Activated CD4-positive, alpha-beta T cell treated with anti-CD3 and anti-CD28 coated beads, Interleukin-2, amount 50 U/mL, for 24 hours (primary cell): ENCODE measurements around the gene ADRA2C.

ENCODE experiments used
- DNase-seq, 2 donors: peaks; one replicate each; pipeline ENCODE4 v3.0.0-alpha.2; 2020; ENCODE audit warnings: low read depth in 1 of 2, low spot score in 1 of 2

Gene ADRA2C

DNA sequence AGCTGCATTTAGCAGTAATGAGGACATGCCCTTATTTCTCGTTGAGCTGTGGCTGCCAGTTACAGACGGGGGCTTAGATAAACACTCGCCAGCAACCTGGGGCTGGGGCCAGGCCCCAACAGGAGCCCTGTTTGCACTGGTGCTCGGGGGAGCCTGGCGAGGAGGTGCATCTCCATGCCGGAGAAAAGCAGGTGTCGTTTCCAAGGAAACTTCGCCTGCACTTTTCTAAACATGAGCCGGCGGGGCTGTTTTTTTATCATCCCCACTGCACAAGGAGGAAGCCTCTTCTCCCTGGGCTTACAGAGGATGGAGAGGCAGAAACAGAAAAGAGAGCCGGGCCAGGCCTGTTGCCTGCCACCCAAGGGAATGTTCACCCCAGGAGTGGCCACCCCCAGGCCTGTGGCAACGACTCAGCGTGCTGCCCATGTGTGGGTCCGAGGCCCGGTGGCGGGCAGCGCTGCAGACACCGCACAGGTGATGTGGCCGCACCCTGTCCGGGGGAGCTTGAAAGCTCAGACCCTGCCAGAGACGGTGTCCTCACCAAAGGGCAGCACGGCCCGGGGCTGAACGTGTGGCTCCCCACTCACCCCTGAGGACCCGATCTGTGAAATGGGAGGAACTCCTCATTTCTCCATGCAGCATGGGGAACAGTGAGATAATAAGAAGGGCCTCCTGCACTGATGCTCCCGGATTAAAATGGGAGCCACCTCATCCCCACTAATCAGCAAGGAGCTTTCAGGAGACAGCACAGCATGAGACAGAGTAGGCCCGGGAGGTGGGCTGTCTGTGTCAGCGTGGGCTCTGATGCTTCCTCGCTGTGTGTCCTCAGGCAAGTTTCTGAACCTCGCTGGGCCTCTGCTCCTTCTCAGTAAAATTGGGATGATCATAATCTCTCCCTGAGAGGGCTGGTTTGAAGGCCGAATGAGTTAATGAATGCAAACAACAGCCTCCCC lies 33.8 kb upstream of the ADRA2C start:
- DNase-seq = no peak

DNA sequence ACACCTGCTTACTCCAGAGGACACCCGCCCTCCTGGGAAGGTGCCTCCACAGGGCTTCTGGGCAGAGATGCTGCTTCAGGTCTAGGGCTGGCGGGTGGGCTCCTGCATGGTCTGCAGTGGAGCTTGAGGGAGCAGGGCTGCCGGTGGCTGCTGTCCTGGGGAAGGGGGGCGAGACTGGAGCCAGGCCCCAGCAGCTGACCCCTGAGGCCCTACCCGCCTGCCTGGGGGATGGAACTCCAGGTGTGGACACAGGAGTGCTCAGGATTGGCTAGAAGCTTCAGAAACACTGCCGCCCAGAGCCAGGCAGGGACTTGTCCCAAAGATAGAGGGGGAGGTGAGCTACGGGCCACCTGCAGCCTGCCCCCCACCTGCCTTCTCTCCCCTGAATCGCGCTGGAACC lies 33.0 kb upstream of the ADRA2C start:
- no peak for DNase-seq

DNA sequence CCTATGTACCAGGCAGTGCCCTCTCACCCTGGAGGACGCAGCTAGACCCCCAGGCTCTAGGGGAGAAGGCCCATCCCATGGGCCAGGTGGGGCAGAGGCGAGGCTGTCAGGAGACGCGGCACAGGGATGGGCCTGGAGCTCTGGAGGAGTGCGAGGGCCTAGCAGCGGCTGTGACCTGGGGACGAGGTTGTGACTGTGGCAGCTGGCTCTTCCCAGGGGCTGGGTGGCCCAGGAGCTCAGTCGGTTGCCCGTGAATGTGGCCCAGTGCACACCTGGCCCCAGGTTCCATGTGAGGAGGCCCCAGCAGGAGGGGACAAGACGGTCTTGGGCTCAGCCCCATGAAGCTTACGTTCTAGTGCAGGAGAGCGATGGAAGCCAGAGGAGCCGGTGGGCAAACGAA lies 31.0 kb upstream of the ADRA2C start:
- no peak for DNase-seq

DNA sequence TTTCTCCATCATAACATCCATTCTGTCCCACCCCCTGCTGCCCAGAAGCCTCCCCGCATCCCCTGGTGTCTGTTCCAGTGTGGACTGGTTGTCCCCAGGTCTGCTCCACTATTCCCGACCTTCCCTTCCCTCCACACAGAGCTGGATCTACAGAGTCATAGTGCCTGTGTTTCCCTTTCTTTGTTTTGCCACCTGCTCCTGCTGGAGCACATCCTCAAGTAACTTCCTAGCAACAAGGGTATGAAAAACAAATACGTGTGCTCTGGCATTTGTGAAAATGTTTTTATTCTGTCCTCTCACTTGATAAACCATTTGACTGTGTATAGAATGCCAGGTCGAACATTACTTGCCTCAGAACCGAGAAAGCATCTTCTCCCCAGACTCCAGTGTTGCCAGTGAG lies 29.9 kb upstream of the ADRA2C start:
- no peak for DNase-seq

DNA sequence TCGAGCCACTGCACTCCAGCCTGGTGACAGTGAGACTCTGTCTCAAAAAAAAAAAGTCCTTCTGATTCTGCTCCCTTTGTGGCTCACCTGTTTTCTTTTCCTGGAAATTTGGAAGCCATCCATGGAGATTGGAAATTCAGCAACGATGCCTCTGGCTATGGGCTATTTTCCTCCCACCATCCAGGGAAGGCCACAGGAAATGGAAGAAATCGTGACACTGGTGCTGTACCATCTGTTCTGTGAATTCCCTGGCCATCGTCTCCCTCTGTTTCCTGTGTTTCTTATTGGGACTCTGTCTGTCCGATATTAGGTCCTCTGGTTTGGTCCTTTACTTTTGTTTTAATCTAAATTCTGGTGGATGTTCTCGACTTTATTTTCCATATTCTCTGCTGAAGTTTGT lies 29.4 kb upstream of the ADRA2C start:
- no peak for DNase-seq

DNA sequence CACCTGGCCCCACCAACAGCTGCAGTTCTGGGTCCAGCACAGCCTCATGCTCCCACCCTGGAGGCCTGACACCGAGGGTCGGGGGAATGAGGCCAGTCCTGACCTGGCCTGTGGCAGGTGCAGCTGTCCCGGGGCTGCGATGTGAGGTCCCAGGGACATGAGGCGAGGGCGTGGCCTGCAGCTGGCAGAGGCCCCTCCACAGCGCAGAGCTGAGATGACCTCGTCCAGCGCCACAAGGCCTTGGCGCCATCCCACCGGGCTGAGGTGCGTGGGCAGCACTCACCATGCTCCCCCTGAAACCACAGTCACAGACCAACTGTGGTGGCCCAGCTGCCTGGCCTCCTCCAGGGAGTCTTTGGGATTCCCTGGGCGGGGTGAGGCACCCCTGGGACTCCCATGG lies 26.6 kb upstream of the ADRA2C start:
- DNase-seq = no peak

DNA sequence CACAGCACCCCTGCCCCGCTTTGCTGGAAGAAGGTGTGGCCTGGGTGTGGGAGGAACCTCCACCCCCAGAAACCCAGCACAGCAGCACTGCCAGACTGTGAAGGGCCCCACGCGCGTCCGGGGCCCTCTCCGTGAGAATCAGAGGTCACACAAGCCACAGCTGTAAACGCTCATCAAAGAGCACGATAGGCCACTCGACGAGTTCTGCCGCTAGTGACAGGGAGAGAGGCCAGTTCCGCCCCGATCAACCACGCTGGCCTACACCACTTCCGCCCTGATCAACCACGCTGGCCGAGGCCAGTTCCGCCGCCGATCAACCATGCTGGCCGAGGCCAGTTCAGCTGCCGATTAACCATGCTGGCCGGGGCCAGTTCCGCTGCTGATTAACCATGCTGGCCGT lies 25.9 kb upstream of the ADRA2C start:
- DNase-seq = no peak

DNA sequence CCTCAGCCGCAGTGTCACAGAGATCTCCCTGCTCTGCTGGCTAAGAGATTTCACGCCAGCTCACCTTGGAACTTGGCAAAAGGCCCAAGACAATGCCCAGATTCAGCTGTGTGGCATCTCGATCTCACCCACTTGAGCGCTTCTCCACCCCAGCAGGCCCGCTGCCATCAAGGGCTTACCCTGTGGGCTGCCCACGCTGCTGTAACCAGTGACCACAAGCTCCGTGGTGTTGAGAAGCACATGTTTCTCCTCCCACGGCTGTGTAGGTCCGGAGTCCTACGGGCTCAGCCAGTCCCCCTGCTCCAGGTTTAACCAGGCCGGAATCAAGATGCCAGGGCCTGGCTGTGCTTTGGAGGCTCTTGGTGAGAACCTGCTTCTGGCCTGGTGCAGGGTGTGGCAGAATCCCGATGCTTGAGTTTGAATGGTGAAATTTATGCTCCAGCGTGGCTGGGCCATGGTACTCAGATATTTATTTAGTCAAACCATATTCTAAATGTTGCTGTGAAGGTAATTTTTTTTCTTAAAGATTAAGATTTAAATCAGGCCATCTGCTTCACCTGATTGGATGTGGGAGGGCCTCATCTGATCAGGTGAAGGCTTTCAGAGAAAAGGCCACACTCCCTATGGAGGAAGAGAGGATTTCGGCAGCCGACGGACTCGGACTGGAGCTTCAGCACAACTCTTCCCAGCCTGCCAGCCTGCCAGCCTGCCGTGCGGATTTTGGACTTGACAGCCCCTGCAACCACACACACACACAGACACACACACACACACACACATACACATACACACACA lies 24.8 kb upstream of the ADRA2C start:
- DNase-seq = no peak

DNA sequence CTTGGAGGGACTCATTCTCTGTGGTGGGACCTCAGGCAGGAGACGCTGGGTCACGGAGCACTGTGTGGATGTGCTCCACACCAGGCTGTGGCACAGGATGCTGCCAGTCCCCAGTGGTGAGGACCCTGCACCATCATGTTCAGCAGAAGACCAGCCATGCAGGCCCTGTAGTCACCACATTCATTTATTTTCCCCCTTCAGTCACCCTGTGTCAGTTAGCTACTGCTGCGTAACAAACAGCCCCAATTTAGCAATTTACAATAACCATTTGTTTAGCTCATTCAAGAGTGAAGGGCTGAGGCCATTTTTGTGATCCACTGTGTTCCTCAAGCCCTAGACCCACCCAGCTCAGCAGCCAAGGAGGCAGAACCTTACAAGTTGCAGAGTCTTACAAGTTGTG lies 23.6 kb upstream of the ADRA2C start:
- DNase-seq = no peak

DNA sequence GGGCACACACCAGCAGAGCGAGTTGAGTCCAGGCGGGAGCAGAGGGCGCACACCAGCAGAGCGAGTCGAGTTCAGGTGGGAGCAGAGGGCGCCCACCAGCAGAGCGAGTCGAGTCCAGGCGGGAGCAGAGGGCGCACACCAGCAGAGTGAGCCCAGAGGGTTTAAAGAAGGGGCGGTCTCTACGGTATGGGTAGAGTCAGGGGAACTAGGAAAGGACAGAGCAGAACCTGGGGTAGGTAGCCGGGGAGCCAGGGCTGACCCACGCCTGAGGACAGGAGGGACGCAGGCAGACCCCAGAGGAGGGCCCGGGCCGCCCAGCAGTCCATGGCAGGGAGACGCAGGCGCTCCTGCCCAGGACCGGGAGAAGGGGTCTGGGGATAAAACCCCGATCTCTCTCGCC lies 22.0 kb upstream of the ADRA2C start:
- DNase-seq = no peak

DNA sequence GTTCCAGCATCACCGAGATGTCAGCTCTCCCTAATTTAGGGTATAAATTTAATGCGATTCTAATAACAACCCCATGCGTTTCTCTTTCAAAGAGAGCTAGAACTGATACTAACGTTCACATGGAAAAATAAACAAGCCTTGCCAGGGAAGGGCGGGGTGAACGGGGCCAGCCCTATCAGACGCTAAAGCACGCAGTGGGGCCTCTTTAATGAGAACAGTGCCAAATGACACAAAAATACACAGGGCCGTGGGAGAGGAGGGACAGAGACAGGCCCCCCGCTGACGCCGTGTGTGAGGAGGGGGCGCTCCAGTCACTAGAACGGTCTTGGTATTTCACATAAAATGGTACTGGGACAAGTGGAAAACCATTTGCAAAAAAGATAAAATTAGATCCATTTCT lies 21.3 kb upstream of the ADRA2C start:
- no peak for DNase-seq

DNA sequence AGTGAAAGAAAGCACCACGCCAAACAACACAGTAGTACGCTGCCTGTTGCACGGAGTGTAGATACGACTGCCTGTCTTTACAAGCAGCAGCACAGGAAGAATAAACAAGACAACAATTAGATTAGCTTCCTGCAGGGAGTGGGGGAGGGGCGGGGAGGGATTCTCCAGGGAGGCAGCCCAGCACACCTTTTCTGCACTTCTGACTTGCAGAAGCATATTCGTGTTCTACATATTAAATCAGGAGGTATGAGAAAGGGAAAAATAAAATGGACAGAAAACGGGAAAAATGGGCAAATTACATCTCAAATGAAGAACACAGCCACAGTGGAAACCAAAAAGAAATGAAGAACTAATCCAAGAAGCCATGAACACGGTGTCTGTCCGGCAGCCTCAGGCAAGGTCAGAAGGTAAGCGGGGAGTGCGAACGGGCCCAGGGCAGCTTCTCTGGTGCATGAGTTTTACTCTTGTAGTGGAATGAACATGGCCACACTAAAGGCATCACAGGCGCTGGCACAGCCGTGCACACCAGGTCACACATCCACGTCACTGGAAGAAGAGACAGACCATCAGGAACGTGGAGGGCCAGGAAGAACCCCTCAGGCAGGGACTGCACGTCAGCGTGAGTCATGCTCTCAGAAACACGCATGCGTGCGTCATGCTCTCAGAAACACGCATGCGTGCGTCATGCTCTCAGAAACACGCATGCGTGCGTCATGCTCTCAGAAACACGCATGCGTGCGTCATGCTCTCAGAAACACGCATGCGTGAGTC lies 20.1 kb upstream of the ADRA2C start:
- no peak for DNase-seq

DNA sequence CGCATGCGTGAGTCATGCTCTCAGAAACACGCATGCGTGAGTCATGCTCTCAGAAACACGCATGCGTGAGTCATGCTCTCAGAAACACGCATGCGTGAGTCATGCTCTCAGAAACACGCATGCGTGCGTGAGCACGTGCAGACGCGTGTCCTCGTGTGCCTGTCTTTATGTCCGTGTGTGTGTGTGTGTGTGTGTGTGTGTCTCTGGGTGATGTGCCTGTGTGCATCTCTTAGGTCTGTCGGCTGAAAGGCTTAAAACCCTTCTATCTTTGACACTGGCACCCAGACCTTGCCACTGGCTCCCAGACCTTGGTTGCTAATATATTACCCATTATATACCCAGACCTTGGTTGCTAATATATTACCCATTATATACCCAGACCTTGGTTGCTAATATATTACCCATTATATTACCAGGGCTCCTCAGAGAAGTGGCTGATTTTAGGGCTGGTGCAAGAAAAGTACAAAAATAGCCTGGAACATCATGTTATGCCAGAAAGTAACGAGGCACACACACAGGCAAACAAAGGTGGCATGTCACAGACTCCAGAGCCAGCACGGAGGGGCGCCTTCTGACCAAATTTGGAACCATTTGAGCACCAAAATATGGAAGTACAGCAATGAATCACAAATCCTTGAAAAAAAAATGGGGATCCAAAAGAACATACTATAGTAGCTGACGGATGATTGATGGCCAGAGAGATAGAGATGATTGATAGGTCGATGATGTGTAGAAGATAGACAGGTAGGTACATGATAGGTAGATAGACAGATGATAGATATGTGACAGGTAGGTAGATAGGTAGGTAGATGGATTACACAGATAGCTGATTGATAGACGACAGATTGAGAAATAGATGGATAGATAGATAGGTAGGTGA lies 19.2 kb upstream of the ADRA2C start:
- DNase-seq = no peak

DNA sequence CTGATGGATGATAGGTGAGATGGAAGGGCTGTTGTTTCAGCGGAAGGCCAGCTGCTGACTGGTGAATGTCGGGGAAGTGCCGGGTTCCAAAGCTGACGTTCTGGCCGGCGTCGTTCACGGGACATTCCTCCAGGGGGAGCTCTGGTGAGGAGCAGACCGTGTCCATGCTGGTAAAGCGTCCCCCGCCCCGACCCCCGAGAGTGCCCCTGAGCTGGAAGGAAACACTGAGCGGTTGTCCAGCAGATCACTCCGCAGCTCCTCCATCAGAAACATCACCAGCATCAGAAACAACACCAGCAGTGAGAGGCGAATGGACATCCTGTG lies 18.6 kb upstream of the ADRA2C start:
- DNase-seq = no peak

DNA sequence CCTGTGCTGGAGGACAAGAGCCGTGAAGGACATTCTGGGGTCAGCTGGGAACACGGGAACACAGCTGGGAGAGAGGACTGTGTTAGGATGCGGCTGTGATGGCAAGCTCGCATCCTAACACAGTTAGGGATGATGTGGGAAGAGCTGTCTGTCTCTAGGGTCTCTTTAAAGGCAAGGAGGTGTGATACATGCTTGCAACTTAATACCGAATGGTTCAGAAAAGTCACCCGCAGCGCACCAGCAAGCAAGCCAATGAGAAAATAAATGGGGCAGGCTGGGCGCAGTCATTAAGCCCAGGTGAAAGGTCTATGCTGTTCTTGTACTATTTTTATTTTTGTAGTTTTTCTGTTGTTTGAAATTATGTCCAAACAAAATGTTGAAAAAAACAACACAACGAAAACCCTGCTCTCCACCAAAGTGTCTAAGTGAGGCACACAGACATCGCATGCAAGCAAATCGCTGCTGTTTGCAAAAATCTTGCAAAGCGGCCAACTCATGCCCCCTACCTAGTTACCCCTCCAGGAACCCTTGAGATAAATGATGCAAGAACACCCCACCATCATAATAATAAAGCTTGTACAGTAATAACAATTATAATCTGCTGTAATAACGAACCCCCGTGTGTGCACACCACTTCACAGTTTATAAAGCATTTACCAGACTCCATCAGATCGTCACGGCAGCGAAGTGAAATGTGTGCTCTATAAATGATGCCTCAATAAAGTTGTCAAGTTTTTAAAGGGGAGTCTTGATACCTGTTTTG lies 17.9 kb upstream of the ADRA2C start:
- DNase-seq = no peak

DNA sequence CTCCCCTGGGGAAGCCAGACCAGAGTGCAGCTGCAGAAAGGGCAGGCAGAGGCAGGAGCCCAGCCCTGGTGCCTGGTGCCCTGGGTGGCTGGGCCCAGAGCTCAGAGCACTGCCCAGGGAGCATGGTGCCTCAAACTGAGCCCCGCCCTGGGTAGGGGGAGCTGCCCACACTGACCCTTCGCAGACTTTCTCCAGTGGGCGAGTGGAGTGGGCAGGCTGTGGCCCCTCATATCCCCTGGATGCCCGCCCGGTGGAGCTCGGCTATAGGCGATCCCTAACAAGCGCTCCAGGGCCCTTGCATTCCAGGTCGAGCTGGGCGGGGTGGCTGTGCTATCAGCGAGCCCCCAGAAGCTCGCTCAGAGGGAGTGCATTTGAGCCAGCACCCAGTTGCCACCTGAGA lies 17.1 kb upstream of the ADRA2C start:
- DNase-seq = no peak

DNA sequence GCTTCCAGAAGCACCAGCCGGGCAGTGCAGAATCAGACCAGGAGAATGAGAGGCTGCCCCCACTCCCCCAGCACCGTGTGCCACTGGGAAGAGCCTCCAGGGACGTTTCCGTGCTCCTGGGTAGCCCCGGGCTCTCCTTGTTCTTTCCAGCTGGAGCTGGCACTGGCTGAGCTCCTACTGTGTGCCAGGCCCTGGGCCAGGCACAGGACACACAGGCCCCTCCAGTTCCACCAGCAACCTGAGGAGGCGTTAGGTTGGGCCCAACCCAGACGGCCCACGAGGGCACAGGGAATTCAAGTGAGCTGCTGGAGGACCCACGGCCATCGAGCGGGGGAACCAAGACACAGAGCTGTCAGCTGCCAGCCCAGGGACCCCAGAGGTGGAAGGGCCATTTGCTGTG lies 15.9 kb upstream of the ADRA2C start:
- no peak for DNase-seq

DNA sequence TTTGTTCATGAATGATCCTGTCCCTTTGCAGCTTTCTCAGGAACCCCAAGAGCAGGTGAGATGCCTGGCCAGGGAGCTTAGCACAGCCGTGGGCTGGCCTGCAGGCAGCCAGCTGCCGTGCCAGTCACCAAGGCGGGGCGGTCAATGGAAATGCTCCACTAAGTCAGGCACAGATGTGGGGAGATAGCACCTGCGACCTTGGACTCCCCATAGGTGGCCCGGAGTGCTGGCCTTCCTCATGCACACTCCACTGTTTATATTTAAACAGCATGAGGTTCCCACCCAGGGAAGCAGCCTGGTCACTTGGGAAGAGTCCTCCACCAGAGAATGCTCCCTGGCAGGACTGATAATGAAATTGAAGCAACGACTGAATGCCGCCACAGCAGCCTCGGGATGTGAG lies 14.2 kb upstream of the ADRA2C start:
- DNase-seq = no peak

DNA sequence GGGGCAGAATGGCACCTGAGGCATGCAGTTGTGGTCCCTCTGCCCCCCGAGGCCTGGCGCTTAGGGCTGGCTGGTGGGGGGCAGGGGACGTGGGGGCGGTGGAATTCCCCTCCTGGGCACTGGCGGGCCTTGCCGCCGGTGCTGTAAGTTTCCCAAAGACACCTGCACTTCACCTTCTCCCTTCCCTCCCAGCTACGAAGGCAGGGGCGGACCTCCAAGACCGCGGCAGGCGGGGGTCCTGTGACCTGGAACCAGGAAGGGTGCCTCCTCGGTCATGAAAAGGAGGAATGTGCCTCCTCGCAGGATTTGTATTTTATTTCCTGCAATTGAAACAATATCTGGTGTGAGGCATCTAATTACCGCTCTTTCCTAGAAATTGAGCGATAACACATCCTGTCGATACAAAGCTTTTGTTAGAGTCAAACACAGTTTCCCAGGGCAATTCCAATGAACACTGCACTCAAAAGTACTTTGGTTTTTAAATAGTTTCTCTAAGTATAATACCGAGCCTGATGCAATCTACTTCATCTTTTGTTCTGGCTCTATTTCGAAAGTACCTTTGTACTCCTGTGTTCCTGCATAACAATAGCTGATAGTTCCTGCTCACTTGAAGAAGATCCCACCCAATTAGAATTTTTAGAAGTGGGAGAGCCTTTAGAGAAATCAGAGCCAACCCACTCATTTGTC lies 12.3 kb upstream of the ADRA2C start:
- no peak for DNase-seq
